Measurements from ENCODE around the gene PIGT. TPM values are rescaled to one million over a fixed set of nuclear protein-coding genes. Genes with fewer than 3 reads are reported as not detected.

The PIGT gene
- total RNA-seq, 1 donor from 2014 or later = 43.0 TPM

DNA sequence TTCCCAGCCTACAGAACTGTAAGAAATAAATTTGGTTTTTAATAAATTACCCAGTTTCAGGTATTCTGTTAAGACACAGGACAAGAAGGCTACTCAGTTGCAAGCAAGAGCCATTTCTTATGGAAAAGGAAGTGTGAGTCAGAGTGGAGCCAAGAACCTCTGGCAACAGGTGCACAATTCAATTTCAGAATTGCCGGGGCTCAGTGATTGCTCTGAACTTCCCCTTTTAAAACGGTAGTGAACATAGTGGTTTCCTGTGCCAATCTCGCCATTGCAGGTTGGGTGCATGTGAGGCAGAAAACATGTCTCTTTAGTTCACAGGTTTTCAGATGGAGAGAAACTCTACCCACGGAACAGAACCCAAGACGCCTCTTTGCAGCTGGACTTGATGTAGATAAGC, 16.4 kb downstream of the PIGT start:
- ATAC-seq = no peak

DNA sequence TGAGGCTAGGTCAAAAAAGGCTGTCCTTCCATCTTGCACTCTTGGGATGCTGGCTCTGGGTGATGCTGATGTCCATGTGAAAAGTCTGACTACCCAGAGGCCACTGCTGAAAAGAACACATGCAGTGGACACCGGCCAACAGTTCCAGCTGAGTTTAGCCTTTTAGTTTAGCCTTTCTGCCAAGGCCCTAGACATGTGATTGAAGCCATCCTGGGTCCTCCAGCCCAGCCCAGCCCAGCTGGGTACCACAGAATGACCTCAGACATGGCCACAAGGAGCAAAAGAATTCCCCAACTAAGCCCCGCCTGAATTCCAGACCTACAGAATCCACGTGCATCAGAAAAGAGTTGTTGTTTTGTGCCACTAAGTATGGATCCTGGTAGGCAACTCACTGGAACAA, 17.4 kb downstream of the PIGT start:
- ATAC-seq = no peak

DNA sequence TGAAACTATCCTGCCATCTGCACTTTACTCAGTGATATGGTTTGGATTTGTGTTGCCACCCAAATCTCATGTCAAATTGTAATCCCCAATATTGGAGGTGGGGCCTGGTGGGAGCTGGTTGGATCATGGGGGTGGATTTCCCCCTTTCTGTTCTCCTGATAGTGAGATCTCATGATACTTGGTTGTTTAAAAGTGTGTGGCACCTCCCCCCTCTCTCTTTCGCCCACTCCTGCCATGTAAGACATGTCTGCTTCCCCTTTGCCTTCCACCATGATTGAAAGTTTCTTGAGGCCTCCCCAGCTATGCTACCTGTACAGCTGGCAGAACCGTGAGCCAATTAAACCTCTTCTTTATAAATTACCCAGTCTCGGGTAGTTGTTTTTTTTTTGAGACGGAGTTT, 18.0 kb downstream of the PIGT start:
- no peak for ATAC-seq

DNA sequence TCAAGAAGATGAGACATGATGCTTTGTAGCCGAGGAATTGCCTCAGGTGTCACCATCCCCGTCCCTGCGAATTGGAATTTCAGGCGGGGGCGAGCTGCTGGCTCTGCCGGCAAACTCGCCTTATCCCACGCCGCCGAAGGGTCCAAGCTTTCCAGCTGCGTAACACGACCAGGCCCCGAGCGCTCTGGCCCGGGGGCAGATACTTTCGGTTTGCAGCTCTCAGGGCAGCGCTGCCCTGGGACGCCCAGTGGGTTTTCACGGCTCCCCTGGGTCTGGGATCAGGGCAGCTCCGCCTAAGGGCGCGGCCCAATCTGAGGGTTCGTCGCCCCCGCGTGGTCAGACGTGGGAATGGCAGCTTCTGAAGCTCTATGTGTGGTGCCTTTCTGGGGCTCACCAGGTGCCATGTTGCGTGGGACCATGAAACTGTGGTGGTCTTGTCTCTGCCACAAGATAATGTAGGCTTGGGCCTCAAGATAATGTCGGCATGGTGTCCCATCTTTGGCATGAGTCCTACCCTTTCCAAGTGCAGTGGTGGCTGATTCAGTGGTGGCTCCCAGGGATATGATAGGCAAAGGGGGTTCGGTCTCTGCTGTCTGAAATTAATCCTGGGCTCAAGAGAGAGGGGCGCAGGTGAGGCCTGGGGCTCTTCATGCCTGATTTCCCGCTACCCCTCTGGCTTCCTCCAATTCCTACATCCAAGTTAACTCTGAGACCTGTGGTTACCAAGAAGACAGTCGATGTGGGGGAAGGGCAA, 21.0 kb downstream of the PIGT start:
- ATAC-seq = peak; percentile 96

DNA sequence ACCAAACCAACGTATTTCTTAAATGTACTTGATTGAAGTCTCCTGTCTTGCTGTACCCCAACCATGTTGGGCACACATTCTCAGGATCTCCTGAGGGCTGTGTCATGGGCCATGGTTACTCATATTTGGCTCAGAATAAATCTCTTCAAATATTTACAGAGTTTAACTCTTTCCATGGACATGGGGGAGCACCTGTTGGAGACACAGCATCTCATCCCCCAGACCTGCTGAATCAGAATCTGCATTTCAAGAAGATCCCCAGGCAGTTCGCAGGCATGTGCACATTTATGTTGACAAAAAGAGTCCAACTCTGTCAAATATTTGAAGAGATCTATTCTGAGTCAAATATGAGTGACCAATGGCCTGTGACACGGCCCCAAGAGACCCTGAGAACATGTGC, 24.5 kb downstream of the PIGT start:
- ATAC-seq = no peak

DNA sequence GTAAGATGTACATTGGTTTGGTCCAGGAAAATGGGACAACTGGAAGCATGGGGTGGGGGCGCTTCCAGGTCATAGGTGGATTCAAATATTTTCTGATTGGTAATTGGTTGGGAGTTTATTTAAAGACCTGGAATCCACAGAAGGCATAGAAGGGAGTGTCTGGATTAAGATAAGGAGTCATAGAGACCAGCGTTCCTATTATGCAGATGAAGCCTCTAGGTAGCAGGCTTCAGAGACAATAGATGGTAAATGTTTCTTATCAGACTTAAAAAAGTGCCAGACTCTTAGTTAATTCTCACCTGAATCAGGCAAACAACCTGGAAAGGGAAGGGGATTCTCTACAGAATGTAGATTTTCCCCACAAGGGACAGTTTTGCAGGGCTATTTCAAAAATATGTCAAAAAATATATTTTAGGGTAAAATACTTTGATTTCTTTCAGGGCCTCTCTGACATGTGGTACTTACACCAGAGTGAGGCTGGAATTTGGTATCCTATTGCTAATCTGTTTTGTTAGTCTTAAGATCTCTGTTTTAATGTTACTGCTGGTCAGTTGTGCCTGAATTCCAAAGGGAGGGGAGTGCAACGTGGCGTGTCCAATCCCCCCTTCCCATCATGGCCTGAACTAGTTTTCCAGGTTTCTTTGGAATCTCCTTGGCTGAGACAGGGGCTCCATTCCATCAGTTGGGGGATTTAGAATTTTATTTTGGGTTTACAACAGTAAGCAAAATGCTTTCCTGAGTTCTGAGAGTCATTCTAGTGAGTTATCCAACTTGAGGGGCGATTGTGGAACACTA, 25.1 kb downstream of the PIGT start:
- ATAC-seq = no peak

DNA sequence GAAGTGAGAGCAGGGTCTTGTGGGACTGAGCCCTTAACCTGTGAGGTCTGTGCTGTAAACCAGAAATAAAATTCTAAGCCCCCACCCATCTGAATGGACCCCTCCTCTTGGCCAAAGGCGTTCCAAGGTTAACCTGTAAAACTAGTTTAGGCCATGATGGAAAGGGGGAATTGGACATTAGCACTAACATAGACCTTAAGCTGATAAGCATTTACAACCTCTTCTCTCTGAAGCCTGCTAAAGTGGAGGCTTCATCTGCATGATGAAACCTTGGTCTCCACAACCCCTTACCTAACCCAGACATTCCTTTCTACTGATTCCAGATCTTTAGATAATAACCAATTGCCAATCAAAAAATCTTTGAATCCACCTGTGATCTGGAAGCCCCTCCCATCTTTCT, 25.8 kb downstream of the PIGT start:
- no peak for ATAC-seq

DNA sequence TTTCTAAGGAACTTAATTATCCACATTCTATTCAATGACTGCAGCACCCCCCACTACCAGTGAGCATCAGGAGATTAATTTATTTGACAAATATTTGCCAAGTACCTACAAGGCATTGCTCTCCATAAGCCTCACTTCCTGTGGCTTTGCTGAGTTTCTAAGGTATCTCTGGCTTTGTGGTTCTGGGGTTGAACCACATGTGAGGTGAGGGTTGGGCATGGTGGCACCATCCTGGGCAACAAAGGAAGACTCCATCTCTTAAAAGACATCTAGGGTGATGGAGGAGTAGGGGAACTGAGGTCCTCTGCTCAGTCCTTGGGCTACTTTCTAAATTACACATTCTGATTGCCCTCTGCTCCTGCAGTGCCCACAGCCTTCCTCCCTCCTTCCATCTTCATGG, 28.1 kb downstream of the PIGT start:
- ATAC-seq = no peak

DNA sequence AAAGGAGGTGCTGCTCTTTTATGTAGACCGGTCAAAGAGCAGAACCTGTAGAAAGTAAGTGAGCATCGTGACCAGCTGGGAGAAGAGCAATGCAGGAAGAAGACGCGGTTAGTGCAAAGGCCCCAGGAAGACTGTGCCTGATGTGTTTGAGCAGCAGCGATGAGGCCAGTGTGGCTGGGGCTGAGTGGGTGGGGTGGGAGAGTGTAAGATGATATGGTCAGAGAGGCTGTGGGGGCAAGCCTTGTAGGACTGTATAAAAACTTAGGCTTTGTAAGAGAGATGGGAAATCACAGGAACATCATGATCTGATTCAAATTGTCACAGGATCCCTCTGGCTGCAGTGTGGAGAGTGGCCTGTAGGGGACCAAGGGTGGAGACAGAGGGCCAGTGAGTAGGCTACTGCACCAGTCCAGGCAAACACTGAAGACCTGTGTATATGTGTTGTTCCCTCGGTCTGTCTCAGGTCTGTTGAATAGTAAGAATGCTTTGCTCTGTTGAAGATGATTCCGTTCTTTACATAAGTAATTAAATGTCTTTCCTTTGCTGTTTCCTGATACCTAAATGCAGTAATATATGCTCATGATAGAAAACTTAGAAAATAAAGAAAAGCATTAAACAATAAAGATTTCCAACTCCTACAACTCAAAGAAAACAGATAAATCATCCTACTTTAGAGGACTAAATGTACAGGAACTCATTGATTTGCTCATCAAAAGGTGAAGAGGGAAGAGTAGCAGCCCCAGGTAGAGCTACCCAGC, 30.0 kb downstream of the PIGT start:
- peak; percentile 67 for ATAC-seq

DNA sequence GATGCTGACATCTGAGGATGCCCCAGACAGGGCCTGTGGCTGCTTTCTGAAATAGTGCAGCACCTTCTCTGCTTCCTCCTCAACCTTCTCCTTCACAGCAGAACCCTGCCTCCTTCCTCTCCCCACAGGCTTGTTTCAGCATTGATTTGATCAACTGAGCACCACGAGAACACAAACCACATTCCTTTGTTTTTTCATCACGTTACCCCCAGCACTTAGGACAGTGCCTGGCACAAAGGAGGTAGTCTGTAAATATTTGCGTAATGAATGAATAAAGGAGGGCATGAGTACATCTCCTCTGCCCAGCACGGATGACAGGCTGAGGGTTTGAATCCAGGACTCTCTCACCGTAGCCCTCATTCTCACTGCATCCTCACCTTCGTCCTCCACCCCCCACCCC, 32.3 kb downstream of the PIGT start:
- no peak for ATAC-seq

DNA sequence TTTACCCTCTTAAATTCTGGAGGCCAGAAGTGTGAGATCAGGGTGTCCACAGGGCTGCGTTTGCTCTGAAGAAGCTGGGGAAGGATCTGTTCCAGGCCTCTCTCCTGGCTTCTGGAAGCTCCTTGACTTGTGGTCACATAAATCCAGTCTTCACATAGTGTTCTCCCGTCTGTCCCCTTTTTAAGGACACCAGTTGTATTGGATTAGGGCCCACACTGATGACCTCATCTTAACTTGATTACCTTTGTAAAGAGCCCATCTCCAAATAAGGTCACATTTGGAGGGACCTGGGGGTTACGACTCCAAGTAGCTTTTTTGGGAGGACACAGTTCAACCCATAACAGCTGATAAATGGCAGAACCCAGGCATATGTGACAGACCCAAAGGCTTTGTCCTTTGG, 33.6 kb downstream of the PIGT start:
- no peak for ATAC-seq

DNA sequence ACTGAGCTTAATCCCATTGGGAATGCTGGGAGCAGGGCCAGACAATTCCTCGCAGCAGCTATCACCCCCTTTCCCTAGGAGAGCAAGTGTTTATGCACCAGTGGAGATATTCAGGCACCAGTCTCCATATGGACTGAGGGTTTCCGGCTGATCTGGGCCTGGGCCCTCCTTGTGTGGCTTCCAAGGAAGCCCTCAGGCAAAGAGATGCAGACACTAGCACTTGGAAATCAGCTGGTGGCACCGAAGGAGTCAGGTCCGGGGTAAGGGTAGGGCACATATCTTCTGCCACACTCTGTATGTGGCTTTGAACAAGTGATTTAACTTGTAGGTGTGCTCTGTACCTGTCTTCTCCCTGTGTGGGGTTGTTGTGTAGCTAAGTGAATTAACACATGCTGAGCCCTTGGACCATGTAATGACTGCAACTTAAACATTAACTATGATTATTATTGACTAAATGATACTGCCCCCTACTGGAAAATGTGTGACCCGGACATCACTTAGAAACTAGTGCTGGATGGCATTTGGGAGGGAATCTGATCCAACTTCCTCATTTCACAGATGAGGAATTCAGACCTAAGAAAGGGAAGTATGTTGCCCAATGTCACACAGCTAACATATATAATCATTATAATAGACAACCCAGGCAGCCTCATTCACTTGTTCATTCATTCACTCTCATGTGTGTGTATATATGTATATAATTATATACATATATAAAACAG, 34.3 kb downstream of the PIGT start:
- peak; percentile 31 for ATAC-seq

DNA sequence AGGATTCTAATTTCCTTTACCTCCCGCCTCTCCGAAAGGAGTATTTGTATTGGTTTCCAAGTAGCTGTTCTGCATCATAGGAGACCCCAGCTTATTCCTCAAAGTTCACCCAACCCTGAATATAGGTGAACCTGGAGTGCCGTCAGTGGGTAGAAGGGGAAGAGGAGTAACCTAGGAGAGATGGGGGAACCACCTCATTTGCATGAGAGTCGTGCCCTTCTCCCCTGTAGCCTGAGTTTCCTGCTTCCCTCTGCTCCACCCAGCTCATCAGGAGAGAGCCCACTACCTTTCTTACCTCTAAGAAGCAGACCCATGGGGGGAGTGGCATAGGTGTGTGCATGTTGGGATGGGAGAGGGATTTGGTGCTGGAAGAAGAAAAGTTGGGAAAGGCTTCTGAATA, 36.3 kb downstream of the PIGT start:
- ATAC-seq = peak; percentile 39

DNA sequence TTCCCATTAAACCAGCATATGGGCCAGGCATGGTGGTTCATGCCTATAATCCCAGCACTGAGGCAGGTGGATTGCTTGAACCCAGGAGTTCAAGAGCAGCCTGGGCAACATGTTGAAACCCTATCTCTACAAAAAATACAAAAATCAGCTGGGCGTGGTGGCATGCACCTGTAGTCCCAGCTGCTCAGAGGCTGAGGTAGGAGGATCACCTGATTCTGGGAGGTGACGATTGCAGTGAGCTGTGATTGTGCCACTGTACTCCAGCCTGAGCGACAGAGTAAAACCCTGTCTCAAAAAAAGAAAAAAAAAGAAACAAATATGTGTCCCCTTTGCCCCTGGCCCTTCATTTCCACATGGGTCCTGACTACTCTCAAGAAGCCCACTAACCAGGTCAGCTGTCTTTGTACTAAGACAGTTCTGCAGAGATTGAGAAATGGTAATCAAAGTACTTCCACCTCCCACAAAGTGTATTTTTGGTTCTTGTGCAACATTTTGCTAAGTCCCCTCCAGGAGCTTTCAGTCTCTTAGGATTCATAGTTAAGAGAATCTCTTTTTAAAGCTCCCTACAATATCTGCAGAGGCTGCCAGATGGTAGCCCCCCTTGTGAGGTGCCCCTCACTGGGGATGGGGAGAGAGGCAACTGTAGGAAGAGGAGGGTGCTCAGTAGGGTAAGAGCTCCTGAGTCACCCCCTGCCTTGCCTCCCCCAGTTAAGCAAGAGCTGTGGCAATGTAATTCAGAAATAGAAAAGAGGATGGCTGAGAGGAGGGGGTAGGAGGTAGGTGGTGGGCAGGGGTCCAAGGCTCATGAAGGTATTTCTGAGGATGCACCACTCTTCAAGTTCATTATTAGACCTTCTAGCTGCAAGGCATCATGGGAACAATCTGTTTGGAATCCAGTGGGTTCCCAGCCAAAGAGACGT, 37.1 kb downstream of the PIGT start:
- ATAC-seq = no peak

DNA sequence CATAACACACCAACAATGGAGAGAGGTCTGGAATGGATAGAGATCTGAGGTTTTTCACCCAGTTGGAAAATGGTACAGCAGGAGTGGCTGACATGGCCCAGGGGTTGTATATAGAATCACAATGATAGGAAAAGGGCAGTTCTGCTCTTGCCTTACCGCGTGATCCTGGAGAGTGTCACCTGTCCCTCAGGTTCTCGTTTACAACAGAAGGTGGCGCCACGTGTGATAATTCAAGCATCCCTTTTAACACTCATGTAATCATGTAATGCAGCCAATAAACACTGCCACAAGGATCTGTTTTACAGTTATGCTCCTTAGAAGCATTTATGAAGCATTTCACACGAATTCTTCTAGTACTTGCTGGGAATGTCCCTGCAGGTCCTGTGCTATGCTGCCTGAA, 40.7 kb downstream of the PIGT start:
- peak; percentile 57 for ATAC-seq

DNA sequence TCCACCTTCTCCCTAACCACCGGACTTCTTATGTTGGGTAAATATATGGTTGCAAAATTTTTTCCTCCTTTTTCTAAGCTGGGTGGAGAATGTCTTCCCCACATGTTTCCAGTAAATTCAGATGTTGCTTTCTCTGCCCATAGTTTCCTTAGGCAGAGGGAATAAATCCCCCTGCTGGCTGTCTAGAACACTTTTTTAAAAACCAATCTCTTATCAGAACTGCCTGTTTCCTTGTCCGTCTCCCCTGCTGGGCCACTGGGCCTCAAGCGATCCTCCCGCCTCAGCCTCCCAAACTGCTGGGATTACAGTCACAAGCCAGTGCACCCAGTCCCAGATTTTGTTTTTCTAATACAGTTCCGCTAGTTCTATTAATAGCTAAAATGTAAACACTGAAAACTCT, 43.7 kb downstream of the PIGT start:
- no peak for ATAC-seq

DNA sequence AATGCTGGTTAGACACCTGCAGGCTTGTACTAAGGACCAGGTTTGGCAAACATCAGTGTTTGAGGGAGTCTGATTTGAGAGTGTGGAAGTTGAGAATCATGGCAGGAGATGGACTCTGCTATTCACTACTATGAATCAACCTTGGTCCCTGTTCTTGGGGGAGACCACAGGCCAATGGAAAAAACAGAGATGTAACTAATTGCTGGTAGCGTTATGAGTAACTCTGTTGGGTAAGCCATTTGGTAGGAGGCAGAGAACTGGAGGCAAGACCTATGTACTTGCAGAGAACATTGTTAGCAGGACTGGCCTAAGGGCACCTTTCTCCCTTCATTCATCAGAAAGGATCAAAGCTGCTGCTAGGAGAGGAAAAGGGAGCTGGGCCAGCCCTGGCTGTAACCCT, 45.3 kb downstream of the PIGT start:
- no peak for ATAC-seq

DNA sequence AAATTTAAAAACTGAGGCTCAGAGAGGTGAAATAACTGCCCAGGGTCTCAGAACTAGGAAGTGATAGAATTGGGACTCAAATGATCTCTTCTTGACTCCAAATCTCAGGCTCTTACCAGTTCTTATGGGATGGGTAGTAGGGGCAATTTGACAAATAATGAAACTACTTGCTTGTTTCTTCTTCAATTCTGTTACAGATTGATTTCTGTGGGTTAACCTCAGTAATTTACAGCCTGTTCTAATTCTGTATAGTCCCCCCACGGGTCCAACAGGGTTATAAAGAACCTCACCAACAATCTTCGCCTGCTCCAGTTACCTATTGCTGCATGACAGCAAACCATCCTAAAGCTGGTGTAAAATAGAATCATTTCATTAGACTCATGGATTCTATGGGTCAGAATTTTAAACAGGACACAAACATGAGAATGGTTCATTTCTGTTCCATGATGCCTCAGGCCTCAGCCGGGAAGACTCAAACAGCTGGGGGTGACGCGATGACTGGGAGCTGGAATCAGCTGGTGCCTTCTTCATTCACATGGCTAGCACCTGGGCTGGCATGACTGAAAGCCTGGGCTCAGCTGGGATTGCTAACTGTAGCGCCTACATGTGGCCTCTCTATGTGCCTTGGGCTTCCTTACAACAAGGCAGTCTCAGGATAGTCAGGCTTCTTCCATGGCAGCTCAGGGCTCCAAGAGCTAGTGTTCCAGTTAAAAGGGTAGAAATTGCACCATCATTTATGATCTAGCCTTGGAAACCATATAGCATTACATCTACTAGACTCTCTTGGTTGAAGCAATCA, 47.0 kb downstream of the PIGT start:
- ATAC-seq = no peak

DNA sequence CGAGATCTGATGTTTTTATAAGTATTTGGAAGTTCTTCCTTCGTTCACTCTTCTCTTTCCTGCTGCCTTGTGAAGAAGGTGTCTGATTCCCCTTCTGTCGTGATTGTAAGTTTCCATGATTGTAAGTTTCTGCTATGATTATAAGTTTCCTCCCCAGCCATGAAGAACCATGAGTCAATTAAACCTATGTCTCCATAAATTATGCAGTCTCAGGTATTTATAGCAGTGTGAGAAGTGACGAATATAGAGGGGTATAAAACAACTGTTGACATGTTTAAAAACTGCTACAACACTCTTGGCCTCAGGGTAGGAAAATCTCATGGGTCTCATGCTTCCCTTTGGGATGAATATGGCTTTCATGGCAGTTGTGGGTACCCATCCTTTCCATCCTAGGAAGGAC, 47.8 kb downstream of the PIGT start:
- ATAC-seq = no peak

DNA sequence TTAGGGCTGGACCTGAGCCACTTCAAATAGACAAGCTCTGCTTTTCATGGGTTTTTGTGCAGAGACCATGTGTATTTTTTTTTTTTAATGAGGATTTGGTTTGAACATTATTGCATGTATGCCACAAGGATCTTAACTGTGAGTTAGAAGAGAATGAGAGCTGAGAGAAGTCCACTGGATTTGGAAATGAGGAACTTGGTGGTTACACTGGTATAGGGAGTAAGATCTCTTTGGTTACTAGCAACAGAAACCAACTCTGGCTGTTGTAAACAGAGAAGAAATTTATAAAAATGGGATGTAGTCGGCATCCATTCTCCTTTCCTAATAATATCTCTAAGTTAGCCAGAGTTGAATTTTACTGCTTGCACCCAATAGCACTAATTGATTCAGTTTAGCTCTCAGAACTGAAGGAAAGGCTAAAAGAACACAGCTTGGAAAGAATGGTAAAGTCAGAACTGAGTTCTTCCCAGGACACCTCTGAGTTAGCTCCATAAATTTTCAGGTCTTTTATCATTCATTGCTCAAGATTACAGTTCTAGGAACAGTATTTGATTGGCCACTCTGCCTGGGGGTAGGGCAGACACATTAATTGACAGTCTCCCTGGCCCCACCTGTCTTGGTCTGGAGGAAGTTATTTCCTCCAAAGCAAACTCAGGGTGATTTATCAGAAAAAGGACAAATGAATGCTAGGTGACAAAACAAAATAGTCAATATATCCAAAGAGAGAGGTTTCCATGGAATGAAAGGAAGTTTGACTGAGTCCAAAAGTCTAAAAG, 49.7 kb downstream of the PIGT start:
- no peak for ATAC-seq

All from esophagus mucosa (tissue), 1 donor.